GM18508 (cell line): ENCODE measurements around the gene ARHGAP15.

Experiments used
- ATAC-seq: cut with Tn5 transposase; IDR thresholded peaks from one replicate; pipeline ENCODE4 v1.9.1; 2021; ENCODE audit warnings: moderate number of reproducible peaks; ENCODE audit not compliant: insufficient read depth, unreplicated experiment

Gene ARHGAP15

DNA sequence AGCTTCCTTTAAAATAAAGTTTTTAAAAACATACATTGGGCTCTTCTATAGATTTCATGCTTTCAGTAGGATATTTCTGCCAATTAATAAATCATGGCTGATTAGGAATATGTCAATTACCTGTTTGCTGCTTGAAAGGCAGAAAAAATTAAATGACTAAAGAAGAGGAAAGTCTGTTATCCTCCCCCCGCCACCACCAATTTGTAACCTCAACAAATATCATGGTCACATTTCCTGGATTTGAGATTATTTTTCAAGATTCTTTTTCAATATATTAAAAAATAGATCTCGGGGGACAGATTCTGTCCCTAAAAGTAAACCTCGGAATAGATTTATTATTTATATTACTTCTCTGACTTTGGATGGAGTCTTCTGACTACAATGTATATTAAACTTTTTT is 125.9 kb downstream of the ARHGAP15 start:
- no peak for ATAC-seq

DNA sequence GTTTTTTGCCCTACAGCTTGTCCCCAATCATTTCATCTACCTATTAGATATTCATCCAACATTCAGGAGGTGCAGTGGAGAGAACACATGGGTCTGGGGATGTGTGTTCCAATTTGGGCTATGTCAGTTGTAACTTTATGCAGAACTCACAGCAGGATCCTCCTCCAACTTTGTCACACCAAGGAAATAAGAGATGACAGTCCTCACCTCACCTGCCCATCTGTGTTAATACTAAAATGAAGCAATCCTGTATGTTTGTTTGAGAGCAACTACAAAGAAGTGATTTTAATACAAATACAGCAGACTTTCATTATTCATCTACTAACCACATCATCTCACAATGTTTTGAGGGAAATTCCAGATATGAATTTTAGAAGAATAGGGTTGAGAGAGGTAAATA is 126.7 kb downstream of the ARHGAP15 start:
- ATAC-seq = peak; percentile 34

DNA sequence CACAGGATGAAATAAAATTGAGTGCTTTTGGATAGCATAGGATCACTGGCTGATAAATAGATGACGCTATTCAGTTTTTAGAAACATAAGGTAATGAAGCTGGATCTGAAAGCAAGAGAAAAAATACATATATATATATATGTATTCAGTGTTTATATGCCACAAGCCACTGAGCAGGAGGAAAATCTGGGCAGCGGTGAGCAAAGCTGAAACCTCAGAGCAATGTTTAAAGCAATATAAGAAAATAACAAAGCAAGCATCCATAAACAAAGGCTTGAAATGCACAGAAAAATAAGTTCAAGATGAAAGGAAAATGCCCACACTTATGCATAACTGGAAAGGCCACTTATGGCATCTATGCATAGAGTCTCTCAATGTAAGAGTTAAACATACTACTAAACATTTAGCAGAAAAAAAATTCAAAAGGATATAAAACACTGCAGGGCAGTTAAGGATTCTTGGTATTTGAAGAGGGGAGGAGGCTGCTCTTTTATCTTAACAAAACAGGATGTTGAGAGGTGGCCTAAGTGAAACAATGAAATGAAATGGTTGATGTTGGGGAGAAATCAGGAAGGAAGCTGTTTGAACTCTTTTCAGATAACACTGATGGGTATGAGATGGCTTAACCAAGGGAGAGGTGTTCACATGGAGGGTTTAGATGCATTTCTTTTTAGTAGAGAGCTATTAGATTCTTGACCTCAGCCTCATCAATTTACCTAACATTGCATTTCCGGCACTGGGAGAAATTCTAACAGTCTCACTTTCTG is 129.1 kb downstream of the ARHGAP15 start:
- no peak for ATAC-seq

DNA sequence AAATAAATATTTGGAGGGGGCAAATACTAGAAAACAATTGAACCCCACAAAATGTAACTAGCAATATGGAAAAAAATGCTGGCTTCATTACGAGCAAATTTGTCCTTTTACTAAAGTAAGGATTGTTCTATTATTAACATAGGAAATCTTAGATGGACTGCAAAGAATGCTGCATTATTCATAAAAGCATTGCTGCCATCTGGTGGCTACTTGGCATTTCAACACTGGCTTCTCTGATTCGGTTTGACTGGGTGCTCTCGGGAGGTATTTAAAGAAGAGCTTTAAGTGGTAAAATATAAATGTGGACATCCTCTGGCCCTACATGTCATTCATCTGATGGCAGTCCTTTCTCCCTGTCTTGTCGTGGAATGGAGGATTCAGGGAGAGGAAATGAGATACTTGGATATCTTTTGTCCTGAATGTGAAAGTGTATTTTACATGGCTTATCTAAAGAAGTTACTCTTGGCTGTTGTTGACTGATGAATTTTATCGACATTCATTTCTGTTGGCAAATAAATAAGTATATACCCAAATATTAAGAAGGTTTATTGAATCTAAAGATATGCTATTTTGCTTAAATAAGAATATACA is 130.2 kb downstream of the ARHGAP15 start:
- ATAC-seq = peak; percentile 31

DNA sequence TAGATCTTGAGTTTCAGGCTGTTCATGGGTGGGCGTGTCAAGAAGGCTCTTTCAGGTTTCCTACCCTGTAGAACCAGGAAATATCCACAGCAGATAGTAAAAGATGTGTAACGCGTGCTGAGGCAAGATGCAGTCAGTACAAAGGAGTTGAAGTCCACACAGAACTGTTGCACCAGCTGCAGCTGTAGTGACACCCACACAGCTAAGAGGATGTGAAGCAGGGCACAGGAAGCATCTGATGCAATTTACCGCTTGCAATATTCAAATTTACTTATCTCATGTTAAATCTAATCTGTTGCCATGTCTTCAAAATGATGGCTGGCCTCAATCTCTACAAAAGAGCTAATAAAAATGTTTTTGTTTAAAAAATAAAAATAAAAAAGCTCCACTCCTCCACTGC is 132.8 kb downstream of the ARHGAP15 start:
- no peak for ATAC-seq

DNA sequence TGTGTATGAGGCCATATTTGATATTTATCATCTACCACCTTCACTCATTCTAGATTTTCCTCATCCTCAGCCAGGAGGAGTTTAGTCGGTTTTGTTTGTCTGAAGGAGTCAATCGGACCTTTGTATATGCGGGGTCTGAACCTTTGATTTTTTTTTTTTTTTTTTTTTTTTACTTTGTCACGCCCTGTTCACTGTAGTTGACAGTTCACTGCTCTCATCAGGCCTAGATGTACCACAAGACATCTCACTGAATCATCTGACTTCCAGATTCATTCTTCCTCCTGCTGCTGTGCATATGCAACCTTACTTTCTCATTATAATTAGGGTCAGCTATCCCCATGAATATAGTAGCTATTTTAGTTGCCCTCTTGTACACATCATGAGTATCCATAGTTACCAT is 133.2 kb downstream of the ARHGAP15 start:
- ATAC-seq = no peak

DNA sequence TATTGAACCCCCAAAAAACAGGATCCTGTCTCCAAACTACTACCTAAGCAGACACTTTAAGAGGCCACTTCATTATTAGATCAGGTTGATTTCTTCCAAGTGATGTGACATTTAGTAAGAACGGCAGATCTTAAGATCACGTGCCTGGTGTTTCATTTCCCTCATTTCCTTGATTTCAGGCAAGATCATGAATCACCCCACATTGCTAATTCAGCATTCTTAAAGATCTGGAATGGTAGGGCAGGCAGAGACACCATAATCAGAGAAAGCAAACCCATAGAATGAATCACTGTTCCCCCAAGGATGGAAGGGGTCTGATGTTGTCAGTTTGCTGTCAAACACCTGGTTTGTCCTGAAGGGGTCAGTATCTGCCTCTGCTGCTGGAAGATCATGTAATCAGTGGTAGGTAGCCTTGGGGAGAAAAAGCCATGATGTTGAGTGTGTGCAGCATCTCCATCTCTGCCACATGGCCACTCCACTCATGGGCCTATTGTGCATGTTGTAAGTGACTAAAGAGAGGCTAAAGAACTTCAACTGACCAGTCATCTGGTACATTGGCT is 133.9 kb downstream of the ARHGAP15 start:
- no peak for ATAC-seq

DNA sequence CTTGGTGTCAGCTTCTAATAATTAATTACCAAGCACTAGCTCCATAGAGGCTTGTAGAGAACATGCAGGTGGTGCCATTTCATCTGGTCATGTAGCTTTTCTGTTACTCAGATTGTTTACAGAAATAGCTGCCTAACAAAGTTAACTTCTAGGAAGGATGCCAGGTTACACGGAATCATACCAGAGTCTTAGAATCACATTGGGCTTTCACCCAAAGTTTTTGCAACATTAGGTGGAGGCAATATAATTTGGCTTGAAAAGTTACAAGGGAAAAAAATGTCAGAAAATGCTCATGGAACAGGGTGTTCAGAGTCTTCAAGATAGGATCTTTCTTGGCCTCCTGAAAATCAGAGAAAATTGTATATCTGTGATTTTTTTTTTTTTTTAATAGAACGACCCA is 135.6 kb downstream of the ARHGAP15 start:
- ATAC-seq = no peak

DNA sequence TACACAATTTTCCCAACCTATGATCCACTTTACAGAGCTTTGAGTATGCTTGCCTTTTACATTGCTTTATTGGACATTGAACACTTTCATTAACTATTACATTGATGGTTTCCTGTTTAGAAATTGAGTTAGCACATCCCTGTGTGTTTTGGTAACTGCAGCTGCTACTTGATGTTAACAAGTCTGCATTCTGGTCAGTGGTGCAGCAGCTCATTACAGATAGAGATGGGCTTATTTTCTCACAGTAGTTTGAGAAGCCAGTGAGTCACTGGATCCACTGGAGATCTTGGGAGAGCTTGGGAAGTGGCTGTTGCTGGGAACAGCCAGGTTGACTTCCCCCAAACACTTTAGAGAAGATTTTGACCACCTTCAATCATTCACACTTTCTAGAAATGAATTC is 150.5 kb downstream of the ARHGAP15 start:
- ATAC-seq = no peak

DNA sequence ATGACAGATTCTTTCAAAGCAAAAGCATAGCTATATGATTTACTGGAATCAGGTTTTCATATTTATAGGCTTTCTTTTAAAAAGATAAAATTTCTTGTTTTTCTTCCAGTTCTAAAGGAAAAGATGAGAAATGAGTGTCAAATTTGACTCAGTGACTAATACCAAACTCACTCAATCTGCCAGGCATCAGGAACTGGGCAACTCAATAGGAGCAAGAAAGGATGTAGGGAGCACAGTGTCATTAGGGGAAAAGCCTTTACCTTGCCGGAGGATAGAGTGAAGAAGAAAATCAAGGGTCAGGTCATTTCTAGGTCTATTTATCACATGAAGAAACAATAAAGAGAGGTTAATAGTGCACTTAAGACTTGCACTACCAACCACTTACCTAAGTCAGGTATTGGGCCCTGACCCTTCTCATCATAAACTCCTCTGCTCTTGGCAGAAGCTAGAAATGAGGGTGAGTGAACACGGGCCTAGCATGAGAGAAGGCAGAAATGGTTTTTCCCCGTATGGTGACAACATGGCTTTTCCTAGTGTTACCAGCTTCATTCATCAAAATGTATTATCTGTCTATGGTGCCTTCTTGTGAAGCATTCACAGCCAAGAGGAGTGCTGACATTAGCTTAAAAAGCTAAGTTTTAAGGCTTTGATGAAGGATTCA is 151.0 kb downstream of the ARHGAP15 start:
- no peak for ATAC-seq

DNA sequence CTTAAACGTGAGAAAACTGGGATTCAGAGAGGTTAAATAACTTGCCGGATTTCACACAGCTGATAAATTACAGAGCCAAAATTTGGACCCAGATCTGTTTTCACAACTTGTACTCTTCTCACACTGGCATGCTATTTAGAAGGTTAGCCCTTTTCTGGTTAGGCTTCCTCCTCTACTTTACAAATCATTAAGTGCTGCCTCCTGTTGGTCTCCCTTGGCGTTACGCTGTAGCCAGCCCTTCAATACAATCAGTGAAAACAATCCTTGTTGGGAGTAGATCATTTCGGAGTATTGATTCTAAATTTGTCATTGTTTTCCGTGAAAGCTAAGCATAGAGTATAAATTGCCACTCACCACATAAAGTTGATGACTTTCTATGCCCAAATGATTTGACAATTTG is 153.5 kb downstream of the ARHGAP15 start:
- ATAC-seq = no peak

DNA sequence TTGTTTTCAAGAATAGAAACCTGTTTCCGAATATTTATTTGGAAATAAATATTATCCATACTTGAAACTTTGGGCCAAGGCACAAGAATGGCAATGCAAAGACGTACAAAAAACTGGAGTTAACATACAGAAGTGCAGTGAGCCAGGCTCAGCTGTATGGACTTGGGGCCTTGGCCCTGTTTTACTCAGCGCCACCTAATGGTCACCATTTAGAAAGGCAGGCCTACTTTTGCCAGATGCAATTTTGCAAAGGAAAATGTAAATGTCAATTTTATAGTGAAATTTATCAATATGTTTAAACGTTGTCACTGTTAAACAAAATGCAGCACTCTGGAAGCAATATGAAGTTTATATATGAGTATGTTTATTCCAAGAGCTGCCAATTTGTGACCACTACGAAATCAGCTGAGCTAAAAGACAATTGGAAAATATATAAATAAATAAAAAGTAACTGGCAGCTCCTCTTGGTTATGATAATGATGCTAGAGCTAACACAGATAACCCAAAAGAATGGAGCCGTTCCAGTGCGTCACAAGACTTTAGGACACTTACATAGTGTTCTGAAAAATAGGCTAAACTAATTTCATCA is 155.0 kb downstream of the ARHGAP15 start:
- ATAC-seq = no peak

DNA sequence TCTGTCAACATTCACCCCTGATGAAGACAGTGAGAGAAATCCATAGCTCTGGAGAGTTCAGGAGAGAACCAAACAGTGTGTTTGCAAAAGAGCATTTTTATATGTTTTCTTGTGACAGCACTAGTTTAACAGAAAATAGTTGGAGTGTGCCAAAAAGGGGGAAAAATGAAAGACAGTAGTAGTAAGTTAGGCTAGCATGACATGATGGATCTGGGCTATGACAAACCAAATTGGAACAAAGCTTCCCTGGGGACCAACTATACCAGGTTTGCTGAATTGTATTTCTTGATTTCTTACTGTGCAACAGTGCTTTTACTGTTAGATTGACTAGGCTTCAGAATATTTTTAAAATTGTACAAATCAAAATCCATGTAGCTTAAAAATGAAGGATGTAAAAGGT is 159.8 kb downstream of the ARHGAP15 start:
- no peak for ATAC-seq

DNA sequence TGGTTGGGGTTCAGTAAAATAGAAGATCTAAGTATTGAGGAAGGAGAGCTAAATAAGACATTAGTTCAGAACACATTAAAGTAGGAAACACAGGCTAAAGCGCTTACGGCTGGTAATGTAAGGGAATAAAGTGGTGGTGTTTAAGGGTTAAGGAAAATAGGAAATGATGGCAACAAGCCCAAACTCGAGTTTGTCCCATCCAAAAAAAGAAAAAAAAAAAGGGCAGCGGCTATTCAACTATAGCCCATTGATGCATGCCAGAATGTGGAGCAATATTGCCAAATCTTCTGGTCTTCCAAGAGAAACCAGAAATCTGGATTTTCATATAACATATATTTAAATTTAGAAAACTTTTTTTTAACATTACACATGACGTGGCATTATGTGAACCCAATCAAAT is 161.0 kb downstream of the ARHGAP15 start:
- no peak for ATAC-seq

DNA sequence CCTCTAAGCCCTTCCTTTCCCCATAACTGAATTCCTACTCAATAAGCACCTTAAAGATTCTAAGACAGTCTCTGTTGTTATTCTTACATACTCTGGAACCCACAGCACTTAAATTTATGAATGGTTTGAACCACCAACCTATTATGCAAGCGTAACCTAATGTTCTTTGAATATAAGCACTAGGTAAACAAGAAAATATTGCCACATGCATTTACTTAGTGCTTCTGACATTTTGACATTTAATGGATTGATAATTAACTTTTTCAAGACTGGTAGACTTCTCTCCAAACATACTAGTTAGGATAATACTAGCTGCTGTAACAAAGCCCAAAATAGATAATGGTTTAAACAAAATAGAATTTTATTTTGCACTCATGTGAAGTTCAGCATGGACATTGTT is 164.8 kb downstream of the ARHGAP15 start:
- no peak for ATAC-seq

DNA sequence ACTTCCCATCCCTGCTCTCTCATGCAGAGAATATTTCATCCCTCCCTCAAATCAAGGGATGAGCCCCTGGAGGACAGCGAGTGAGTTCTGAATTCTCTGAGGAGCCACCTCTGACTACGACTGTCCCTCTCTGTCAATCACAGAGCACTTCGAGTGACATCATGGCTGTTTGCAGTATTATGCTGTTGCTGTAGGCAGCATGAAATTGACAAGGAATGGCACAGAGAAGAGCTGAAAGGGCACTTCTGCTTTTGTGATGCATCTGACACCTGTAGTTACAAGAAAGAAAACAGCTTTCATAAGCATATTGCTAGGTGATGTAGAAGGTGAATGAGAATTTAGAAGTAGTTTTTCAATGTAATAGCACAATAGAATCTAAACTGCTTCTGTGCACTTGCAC is 166.9 kb downstream of the ARHGAP15 start:
- ATAC-seq = no peak

DNA sequence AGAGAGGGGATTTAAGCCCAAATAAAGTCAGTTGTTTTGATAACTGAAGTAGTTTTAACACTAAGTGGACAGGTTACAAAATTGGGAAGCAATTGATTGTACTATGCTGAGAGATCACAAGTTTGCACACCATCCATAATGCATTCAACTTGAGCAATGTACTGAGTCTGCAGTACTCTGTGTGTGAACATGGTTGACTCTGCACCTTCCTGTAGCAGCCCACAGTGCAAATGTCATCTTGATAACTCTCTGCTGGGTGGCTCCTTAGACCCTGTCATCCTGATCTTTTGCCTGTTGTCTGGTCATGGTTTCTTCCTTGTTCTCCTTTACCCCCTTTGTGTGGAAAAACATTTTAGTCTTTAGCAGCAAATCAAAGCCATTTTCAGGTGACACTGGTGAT is 168.0 kb downstream of the ARHGAP15 start:
- ATAC-seq = no peak

DNA sequence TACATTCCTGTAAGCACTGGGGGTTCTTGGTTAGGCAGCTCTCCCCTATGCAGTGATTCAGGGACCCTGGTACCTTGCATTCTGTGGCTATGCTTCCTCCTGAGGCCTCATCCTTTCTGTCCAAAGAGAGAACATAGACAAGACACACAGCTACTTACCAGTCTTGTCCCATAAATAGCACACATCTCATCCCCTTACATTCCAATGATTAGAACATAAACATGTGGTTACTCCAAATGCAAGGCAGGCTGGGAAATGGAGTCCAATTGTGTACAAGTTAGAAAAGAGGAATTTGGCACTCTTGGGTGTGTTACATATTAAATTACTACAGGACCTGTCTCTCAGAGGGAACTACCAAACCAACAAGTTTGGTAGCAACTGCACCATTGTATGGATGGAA is 171.3 kb downstream of the ARHGAP15 start:
- ATAC-seq = no peak

DNA sequence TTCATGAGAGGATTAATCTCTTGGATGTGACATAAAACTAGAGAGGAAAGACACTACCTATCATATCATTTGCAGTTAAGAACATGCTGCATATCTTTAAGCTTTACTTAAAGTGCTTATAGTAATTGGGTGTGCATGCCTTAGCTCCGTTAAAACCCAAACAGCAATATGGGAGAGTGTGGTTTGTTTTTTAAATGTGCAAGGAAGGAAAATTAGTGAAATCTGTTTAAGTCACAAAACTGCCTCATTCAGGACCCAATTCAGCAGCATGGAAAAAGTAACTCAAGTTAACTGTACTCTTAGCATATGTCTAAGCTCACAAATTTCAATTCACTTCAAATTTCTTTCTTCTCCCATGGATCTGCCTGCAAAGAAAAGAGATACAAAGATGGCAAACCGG is 182.2 kb downstream of the ARHGAP15 start:
- ATAC-seq = no peak

DNA sequence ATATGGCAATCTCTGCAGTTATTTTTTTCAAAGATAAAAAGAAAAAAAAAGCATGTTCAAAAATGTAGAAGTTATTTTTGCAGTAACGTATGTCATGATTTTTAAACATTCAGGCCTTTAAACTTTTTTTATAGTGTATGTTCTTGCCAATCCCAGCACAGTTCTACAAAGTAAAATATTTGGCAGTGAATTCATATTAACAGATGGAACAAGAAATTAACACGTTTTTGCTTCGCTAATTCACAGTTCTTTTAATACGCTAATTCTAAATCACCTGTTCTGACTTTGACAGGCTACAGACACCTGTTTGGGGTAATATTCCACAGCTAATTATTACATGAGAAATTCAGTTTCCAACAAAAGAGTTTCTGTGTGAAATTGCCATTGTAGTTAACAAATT is 183.2 kb downstream of the ARHGAP15 start:
- no peak for ATAC-seq

DNA sequence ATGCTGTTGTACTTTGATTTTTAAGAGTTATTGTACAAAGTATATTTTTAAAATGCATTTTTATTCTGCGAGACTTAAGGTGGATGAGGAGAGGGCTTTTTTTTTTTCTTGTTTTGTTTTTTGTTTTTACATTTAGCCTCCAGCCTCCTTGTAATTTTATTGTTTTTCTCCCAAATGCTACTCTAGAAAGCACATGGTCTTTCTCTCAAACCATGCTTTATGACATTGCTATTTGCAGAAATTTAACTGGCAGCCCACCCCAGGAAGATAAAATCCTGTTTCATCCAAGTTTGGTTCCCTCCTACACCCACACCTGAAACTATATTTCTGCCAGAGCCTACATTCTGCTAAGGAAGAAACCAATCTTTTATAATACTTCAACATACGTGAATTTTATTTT is 184.6 kb downstream of the ARHGAP15 start:
- ATAC-seq = no peak
